Erythroblast (primary cell): ENCODE data around the gene DCAF7.

Source experiments
- GATA1 ChIP-seq: IDR thresholded peaks from 2 replicates; pipeline ENCODE4 v1.6.1; 2011; ENCODE audit warnings: low read depth, mild to moderate bottlenecking, control low read depth, low read length, moderate library complexity
- POLR2A ChIP-seq: IDR thresholded peaks from 2 replicates; pipeline ENCODE4 v1.6.1; 2011; ENCODE audit warnings: mild to moderate bottlenecking, low read length

GRCh38 chr17:63626551-63627180 is 76.4 kb downstream of the DCAF7 start:
- TF ChIP-seq POLR2A = no peak
- TF ChIP-seq GATA1 = no peak
